Transverse colon (tissue), 4 donors: ENCODE data around the gene SPTB.
A peak's percentile ranks its signal among the peaks of the same experiment; 100 is the strongest.

Source experiments
- EP300 ChIP-seq: sonication (generic); formaldehyde crosslinking; IDR thresholded peaks from one replicate; pipeline ENCODE4 v1.6.1; 2017; ENCODE audit warnings: antibody characterized with exemption, low read depth
- POLR2A ChIP-seq: fragments of 450-650 bp; IDR thresholded peaks from one replicate; pipeline ENCODE4 v1.6.1; 2016; ENCODE audit warnings: antibody characterized with exemption, mild to moderate bottlenecking, moderate library complexity
- POLR2AphosphoS5 ChIP-seq, 3 donors: sonication (generic); formaldehyde crosslinking; IDR thresholded peaks; one replicate each; pipeline ENCODE4 v1.6.1; 2016; ENCODE audit warnings: antibody characterized with exemption in 3 of 3
- TF ChIP-seq, protein P1 (sequence below), 5 experiments: fragments of 200-600 bp in 3 of 5; fragments of 450-650 bp in 2 of 5; sonication (generic) in 3 of 5; IDR thresholded peaks; 1 replicate in 2 of 5; 2 replicates in 3 of 5; pipeline ENCODE4 v1.5.1; 2016 to 2017; ENCODE audit warnings: antibody characterized with exemption in 5 of 5, inconsistent platforms in 3 of 5, mild to moderate bottlenecking in 2 of 5, moderate library complexity in 1 of 5

GRCh38 chr14:64698903-64699302, 180.8 kb downstream of the SPTB start:
- TF ChIP-seq, protein P1, sequence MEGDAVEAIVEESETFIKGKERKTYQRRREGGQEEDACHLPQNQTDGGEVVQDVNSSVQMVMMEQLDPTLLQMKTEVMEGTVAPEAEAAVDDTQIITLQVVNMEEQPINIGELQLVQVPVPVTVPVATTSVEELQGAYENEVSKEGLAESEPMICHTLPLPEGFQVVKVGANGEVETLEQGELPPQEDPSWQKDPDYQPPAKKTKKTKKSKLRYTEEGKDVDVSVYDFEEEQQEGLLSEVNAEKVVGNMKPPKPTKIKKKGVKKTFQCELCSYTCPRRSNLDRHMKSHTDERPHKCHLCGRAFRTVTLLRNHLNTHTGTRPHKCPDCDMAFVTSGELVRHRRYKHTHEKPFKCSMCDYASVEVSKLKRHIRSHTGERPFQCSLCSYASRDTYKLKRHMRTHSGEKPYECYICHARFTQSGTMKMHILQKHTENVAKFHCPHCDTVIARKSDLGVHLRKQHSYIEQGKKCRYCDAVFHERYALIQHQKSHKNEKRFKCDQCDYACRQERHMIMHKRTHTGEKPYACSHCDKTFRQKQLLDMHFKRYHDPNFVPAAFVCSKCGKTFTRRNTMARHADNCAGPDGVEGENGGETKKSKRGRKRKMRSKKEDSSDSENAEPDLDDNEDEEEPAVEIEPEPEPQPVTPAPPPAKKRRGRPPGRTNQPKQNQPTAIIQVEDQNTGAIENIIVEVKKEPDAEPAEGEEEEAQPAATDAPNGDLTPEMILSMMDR (IDR thresholded peaks at IDR 0.05) = peak in 1 of 5 experiments; percentile 2
- peak in 1 of 3 donors; percentile 49 for TF ChIP-seq POLR2AphosphoS5 (IDR thresholded peaks at IDR 0.05)
- no peak for TF ChIP-seq EP300
- TF ChIP-seq POLR2A = no peak
